ENCODE measurements around the gene IMPG1. TPM values are rescaled to one million over a fixed set of nuclear protein-coding genes. Genes with fewer than 3 reads are reported as not detected.

IMPG1 gene
- total RNA-seq, 1 experiment from 2014 or later, result not detected

DNA sequence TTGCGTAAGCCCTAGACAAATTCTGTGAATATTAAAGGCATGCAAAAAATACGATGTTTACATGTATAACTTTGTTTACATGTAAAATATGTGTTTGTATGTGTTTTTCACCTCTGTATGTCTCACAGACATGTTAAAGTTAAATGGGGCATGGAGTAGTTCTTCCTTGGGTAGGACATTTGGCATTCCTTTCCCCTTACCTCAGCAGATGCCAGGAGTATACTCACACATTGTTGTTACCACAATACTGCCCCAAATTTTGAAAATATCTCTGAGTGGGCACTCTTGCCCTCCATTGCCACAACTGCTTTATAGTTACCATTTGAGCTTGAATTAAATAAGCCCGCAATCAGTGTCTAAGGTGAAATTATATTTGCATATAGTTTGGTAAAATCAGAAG is 175.9 kb downstream of the IMPG1 start:
- Histone ChIP-seq H2BK120ac (ENCODE audit: low read depth, low read length, poor library complexity, severe bottlenecking) (no peak overlapping the region), H2BK20ac (ENCODE audit: low read depth, low read length, poor library complexity, severe bottlenecking) (no peak overlapping the region), H3K9me3 (ENCODE audit: control insufficient read depth, low read depth, low read length) (no peaks in the 10 kb centered on the region), H3K23me2 (ENCODE audit: insufficient read length, low read depth, low read length, poor library complexity, severe bottlenecking) (no peaks in the 10 kb centered on the region), H3K79me1 (ENCODE audit: insufficient read depth, low read depth, low read length, poor library complexity, severe bottlenecking) (no peaks in the 10 kb centered on the region), H3T11ph (ENCODE audit: low read length) (no peak overlapping the region), H2BK15ac (ENCODE audit: low read depth, low read length) (no peak overlapping the region), H3K4me2 (ENCODE audit: insufficient read depth, insufficient read length, low read length) (no peak overlapping the region), H2AK5ac (ENCODE audit: insufficient read length, low read length) (no peak overlapping the region), H3K23ac (ENCODE audit: insufficient read length, low read depth, low read length) (no peak overlapping the region), H4K8ac (replicated peaks; ENCODE audit: insufficient read length, low read depth, low read length) (no peak overlapping the region), H2BK5ac (ENCODE audit: insufficient read length, low read length) (no peak overlapping the region), H3K18ac (ENCODE audit: insufficient read length, low read depth, low read length) (no peak overlapping the region), H4K91ac (ENCODE audit: insufficient read length, low read depth, low read length) (no peak overlapping the region), H3K4ac (ENCODE audit: low read depth, low read length) (no peak overlapping the region), H3K14ac (ENCODE audit: insufficient read depth, low read length) (no peak overlapping the region), H2AFZ (ENCODE audit: low read length) (no peak overlapping the region), H3K27me3 (ENCODE audit: insufficient read depth, low read length) (no peaks in the 10 kb centered on the region), H3K4me1 (ENCODE audit: insufficient read depth, low read length) (no peaks in the 10 kb centered on the region; the same call in 1 of the 2 replicates), H3K56ac (ENCODE audit: insufficient read length, low read depth, low read length) (no peak overlapping the region), H3K9ac (ENCODE audit: extremely low read depth, insufficient read length, low read length) (no peak overlapping the region), H4K5ac (ENCODE audit: insufficient read length, low read depth, low read length) (no peak overlapping the region), H3K79me2 (ENCODE audit: insufficient read depth, low read length) (no peaks in the 10 kb centered on the region), H3K27ac (ENCODE audit: insufficient read length, low read depth, low read length) (no peak overlapping the region), H4K20me1 (ENCODE audit: control insufficient read depth, insufficient read depth, insufficient read length) (no peaks in the 10 kb centered on the region), H2BK12ac (ENCODE audit: insufficient read length, low read depth, low read length) (no peak overlapping the region)
- Mint-ChIP-seq H3K27me3 (ENCODE audit: low read depth) (no peaks in the 10 kb centered on the region), H3K4me3 (no peak overlapping the region), H3K4me1 (no peaks in the 10 kb centered on the region), H3K9me3 (peaks cover 0 to 3% of the 10 kb centered on the region in 2 experiments; a peak in 2 of 5 replicates), H3K27ac (no peak overlapping the region), H3K36me3 (ENCODE audit: insufficient read depth in 1 of 3, low read depth in 3 of 3) (peaks cover 3 to 8% (median 4%) of the 10 kb centered on the region in 3 experiments; a peak in 4 of 7 replicates)
- TF ChIP-seq, protein P1, sequence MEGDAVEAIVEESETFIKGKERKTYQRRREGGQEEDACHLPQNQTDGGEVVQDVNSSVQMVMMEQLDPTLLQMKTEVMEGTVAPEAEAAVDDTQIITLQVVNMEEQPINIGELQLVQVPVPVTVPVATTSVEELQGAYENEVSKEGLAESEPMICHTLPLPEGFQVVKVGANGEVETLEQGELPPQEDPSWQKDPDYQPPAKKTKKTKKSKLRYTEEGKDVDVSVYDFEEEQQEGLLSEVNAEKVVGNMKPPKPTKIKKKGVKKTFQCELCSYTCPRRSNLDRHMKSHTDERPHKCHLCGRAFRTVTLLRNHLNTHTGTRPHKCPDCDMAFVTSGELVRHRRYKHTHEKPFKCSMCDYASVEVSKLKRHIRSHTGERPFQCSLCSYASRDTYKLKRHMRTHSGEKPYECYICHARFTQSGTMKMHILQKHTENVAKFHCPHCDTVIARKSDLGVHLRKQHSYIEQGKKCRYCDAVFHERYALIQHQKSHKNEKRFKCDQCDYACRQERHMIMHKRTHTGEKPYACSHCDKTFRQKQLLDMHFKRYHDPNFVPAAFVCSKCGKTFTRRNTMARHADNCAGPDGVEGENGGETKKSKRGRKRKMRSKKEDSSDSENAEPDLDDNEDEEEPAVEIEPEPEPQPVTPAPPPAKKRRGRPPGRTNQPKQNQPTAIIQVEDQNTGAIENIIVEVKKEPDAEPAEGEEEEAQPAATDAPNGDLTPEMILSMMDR (conservative IDR thresholded peaks at IDR 0.05), result no peak
- DNase-seq, result no peak
- no CpG with 5 or more reads among the region's 3 CpGs for WGBS (ENCODE audit: extremely low coverage, insufficient read length, low lambda C conversion rate)
